HepG2 (cell line): ENCODE measurements around the gene MRPL58. TPM values are rescaled to one million over a fixed set of nuclear protein-coding genes. Genes with fewer than 3 reads are reported as not detected.

Experiments
- ADNP ChIP-seq: sonication (generic); formaldehyde crosslinking; IDR thresholded peaks from 2 replicates; pipeline ENCODE4 v1.4.0; 2020; ENCODE audit warnings: missing genetic modification reagents
- ARHGAP35 ChIP-seq: sonication (generic); formaldehyde crosslinking; IDR thresholded peaks from 2 replicates; pipeline ENCODE4 v1.9.0; 2022; ENCODE audit warnings: mild to moderate bottlenecking, inconsistent platforms, moderate library complexity, missing genetic modification reagents, borderline replicate concordance
- DNMT1 ChIP-seq: sonication (generic); formaldehyde crosslinking; IDR thresholded peaks from 2 replicates; pipeline ENCODE4 v1.5.1; 2020; ENCODE audit warnings: mild to moderate bottlenecking, missing genetic modification reagents
- ELF1 ChIP-seq: sonication (generic); formaldehyde crosslinking; IDR thresholded peaks from 2 replicates; pipeline ENCODE4 v1.4.0; 2020; ENCODE audit warnings: missing genetic modification reagents
- FOXO1 ChIP-seq: sonication (generic); formaldehyde crosslinking; IDR thresholded peaks from 2 replicates; pipeline ENCODE4 v1.4.0; 2020; ENCODE audit warnings: missing genetic modification reagents
- GTF3A ChIP-seq: sonication (generic); formaldehyde crosslinking; conservative IDR thresholded peaks from 2 replicates; pipeline ENCODE4 v1.4.0; 2020; ENCODE audit warnings: mild to moderate bottlenecking, missing genetic modification reagents
- HNRNPK ChIP-seq: fragments of 200-400 bp; formaldehyde crosslinking; IDR thresholded peaks from 2 replicates; pipeline ENCODE4 v1.6.1; 2018; ENCODE audit warnings: low read length, low read depth, moderate library complexity, mild to moderate bottlenecking; ENCODE audit not compliant: poor library complexity, severe bottlenecking
- IKZF4 ChIP-seq: sonication (generic); formaldehyde crosslinking; IDR thresholded peaks from 2 replicates; pipeline ENCODE4 v1.5.1; 2020; ENCODE audit warnings: borderline replicate concordance, mild to moderate bottlenecking, low read depth, missing genetic modification reagents; ENCODE audit errors: not compliant biosample characterization
- KAT7 ChIP-seq: IDR thresholded peaks from 2 replicates; pipeline ENCODE4 v1.6.1; 2018; ENCODE audit warnings: borderline replicate concordance, missing compliant biosample characterization
- PHF21A ChIP-seq: sonication (generic); formaldehyde crosslinking; IDR thresholded peaks from 2 replicates; pipeline ENCODE4 v1.5.0; 2020; ENCODE audit warnings: mild to moderate bottlenecking, missing genetic modification reagents
- SALL1 ChIP-seq: sonication (generic); formaldehyde crosslinking; IDR thresholded peaks from 2 replicates; pipeline ENCODE4 v1.8.0; 2022; ENCODE audit warnings: mild to moderate bottlenecking, missing genetic modification reagents
- SKI ChIP-seq: fragments of 450-650 bp; IDR thresholded peaks from one replicate; pipeline ENCODE4 v1.6.1; 2018; ENCODE audit warnings: mild to moderate bottlenecking; ENCODE audit not compliant: partially characterized antibody
- SMAD1 ChIP-seq: sonication (generic); formaldehyde crosslinking; IDR thresholded peaks from 2 replicates; pipeline ENCODE4 v1.4.0; 2020; ENCODE audit warnings: missing genetic modification reagents, low read depth, mild to moderate bottlenecking, borderline replicate concordance
- SMAD3 ChIP-seq: sonication (generic); formaldehyde crosslinking; IDR thresholded peaks from 2 replicates; pipeline ENCODE4 v1.4.0; 2020; ENCODE audit warnings: missing genetic modification reagents
- SPEN ChIP-seq: sonication (generic); formaldehyde crosslinking; IDR thresholded peaks from 2 replicates; pipeline ENCODE4 v1.5.1; 2020; ENCODE audit warnings: low read depth, mild to moderate bottlenecking, missing genetic modification reagents
- SSRP1 ChIP-seq: IDR thresholded peaks from 2 replicates; pipeline ENCODE4 v1.6.1; 2016; ENCODE audit warnings: control low read depth
- TAF1 ChIP-seq: sonication (generic); formaldehyde crosslinking; IDR thresholded peaks from 2 replicates; pipeline ENCODE4 v1.4.0; 2020; ENCODE audit warnings: missing genetic modification reagents
- TARDBP ChIP-seq: sonication (generic); formaldehyde crosslinking; IDR thresholded peaks from 2 replicates; pipeline ENCODE4 v1.8.0; 2022; ENCODE audit warnings: mild to moderate bottlenecking, missing genetic modification reagents
- ZFX ChIP-seq: sonication (generic); formaldehyde crosslinking; IDR thresholded peaks from 2 replicates; pipeline ENCODE4 v1.4.0; 2020; ENCODE audit warnings: mild to moderate bottlenecking, low read depth, missing genetic modification reagents, moderate library complexity
- ZNF180 ChIP-seq: sonication (generic); formaldehyde crosslinking; IDR thresholded peaks from 2 replicates; pipeline ENCODE4 v1.4.0; 2020; ENCODE audit warnings: low read depth, missing genetic modification reagents, borderline replicate concordance
- ZNF652 ChIP-seq: IDR thresholded peaks from 2 replicates; pipeline ENCODE4 v1.6.1; 2016; ENCODE audit warnings: low read depth, borderline replicate concordance
- ZSCAN22 ChIP-seq: sonication (generic); formaldehyde crosslinking; IDR thresholded peaks from 2 replicates; pipeline ENCODE4 v1.4.0; 2020; ENCODE audit warnings: mild to moderate bottlenecking, missing genetic modification reagents
- polyA plus RNA-seq, 8 experiments: library from polyadenylated mRNA; depleted of rRNA in 3 of 8; stranded (reverse) in 7 of 8; unstranded in 1 of 8; fragments of >200 nt; fragmentation: Illumina TruSeq in 4 of 8; extraction: Trizol in 4 of 8; gene quantifications; 2 replicates each; pipeline versions ENCODE4 v1.2.1 to v1.2.3, GENCODE V29; 2011 to 2016; ENCODE audit warnings: low read depth in 4 of 8, missing spikeins in 1 of 8, mixed read lengths in 1 of 8; ENCODE audit not compliant: insufficient read depth in 1 of 8
- total RNA-seq, 5 experiments: library from RNA; depleted of rRNA; stranded (reverse); fragments of >200 nt; fragmentation: Illumina TruSeq; extraction: Trizol; gene quantifications; 2 replicates each; pipeline ENCODE4 v1.2.3, GENCODE V29; 2016; ENCODE audit warnings: low read depth in 1 of 5
- TF ChIP-seq, protein P1 (sequence below): sonication (generic); formaldehyde crosslinking; IDR thresholded peaks from 2 replicates; pipeline ENCODE4 v1.8.0; 2022; ENCODE audit warnings: mild to moderate bottlenecking, missing genetic modification reagents; ENCODE audit not compliant: insufficient replicate concordance
- TF ChIP-seq, protein P2 (sequence below): sonication (generic); formaldehyde crosslinking; IDR thresholded peaks from 2 replicates; pipeline ENCODE4 v1.4.0; 2020; ENCODE audit warnings: mild to moderate bottlenecking, low read depth, missing genetic modification reagents
- TF ChIP-seq, protein P3 (sequence below): sonication (generic); formaldehyde crosslinking; IDR thresholded peaks from 2 replicates; pipeline ENCODE4 v1.5.0; 2020; ENCODE audit warnings: missing genetic modification reagents
- TF ChIP-seq, protein P4 (sequence below): IDR thresholded peaks from 2 replicates; pipeline ENCODE4 v1.6.1; 2016; ENCODE audit warnings: missing compliant biosample characterization, missing genetic modification reagents, borderline replicate concordance

MRPL58 gene
- total and polyA plus RNA-seq, 2 of the 13 experiments (the other 11 are each of a cell fraction or from before 2014, with no cell fraction given), result 44.9 to 68.9 TPM

DNA sequence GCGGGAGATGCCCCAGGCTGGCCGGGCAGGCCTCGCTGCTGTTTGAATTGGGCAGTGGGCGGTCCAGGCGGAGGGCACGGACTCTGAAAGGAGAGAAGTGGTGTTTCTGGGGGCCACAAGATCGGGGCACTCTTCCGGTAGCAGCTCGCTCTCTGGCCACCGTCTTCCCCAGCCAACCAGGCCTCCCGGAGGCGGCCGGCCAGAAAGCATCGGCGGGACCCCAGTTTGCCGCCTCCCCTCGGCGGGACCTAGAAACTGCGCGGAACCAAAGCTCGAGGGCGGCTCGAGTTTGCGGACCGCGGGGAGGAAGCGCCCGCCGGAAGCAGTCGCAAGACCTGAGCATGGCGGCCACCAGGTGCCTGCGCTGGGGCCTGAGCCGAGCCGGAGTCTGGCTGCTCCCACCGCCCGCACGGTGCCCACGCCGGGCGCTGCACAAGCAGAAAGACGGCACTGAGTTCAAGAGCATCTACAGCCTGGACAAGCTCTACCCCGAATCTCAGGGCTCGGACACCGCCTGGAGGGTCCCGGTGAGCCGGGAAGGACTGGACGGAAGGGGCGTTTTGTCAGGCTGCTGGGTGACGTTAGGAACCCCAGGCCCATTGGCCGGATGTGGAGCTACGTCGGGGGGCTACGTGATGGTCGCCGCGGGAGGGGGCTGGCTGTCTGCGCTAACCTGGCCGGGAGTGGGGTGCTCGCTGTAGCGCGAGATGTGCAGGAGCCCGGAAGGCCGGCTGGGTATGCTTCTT, at the start of gene MRPL58 (continued):
- TF ChIP-seq SKI (peak; percentile 75), SPEN (CRISPR knock-in tag) (peak; percentile 98), ZNF180 (CRISPR knock-in tag) (peak; percentile 83; the same call in 1 of the 2 replicates), KAT7 (CRISPR knock-in tag) (peak; percentile 95; the same call in 1 of the 2 replicates), IKZF4 (peak; percentile 75), SSRP1 (CRISPR knock-in tag) (0 out of 2 replicates have a peak, but pooled peaks have one; percentile 69), ARHGAP35 (CRISPR knock-in tag) (peak; percentile 91), GTF3A (CRISPR knock-in tag) (peak; percentile 99), SMAD3 (CRISPR knock-in tag) (peak; percentile 97), HNRNPK (peak; percentile 76), TARDBP (CRISPR knock-in tag) (peak; percentile 93), FOXO1 (CRISPR knock-in tag) (peak; percentile 91), SALL1 (peak; percentile 95), PHF21A (CRISPR knock-in tag) (peak; percentile 96), ADNP (CRISPR knock-in tag) (no peak), ZFX (CRISPR knock-in tag) (peak; percentile 98), TAF1 (CRISPR knock-in tag) (peak; percentile 100), ZNF652 (CRISPR knock-in tag) (peak; percentile 31; the same call in 1 of the 2 replicates), SMAD1 (CRISPR knock-in tag) (peak; percentile 87; the same call in 1 of the 2 replicates), DNMT1 (CRISPR knock-in tag) (peak; percentile 91; the same call in 1 of the 2 replicates), ZSCAN22 (CRISPR knock-in tag) (peak; percentile 82), ELF1 (CRISPR knock-in tag) (peak; percentile 88)
- TF ChIP-seq, protein P1, sequence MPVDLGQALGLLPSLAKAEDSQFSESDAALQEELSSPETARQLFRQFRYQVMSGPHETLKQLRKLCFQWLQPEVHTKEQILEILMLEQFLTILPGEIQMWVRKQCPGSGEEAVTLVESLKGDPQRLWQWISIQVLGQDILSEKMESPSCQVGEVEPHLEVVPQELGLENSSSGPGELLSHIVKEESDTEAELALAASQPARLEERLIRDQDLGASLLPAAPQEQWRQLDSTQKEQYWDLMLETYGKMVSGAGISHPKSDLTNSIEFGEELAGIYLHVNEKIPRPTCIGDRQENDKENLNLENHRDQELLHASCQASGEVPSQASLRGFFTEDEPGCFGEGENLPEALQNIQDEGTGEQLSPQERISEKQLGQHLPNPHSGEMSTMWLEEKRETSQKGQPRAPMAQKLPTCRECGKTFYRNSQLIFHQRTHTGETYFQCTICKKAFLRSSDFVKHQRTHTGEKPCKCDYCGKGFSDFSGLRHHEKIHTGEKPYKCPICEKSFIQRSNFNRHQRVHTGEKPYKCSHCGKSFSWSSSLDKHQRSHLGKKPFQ, result peak; percentile 94
- TF ChIP-seq, protein P2, sequence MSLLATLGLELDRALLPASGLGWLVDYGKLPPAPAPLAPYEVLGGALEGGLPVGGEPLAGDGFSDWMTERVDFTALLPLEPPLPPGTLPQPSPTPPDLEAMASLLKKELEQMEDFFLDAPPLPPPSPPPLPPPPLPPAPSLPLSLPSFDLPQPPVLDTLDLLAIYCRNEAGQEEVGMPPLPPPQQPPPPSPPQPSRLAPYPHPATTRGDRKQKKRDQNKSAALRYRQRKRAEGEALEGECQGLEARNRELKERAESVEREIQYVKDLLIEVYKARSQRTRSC (CRISPR knock-in tag), result 0 out of 2 replicates have a peak, but pooled peaks have one; percentile 63
- TF ChIP-seq, protein P3, sequence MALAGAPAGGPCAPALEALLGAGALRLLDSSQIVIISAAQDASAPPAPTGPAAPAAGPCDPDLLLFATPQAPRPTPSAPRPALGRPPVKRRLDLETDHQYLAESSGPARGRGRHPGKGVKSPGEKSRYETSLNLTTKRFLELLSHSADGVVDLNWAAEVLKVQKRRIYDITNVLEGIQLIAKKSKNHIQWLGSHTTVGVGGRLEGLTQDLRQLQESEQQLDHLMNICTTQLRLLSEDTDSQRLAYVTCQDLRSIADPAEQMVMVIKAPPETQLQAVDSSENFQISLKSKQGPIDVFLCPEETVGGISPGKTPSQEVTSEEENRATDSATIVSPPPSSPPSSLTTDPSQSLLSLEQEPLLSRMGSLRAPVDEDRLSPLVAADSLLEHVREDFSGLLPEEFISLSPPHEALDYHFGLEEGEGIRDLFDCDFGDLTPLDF (CRISPR knock-in tag), result peak; percentile 81
- TF ChIP-seq, protein P4, sequence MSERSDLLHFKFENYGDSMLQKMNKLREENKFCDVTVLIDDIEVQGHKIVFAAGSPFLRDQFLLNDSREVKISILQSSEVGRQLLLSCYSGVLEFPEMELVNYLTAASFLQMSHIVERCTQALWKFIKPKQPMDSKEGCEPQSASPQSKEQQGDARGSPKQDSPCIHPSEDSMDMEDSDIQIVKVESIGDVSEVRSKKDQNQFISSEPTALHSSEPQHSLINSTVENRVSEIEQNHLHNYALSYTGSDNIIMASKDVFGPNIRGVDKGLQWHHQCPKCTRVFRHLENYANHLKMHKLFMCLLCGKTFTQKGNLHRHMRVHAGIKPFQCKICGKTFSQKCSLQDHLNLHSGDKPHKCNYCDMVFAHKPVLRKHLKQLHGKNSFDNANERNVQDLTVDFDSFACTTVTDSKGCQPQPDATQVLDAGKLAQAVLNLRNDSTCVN (CRISPR knock-in tag), result peak; percentile 81
